GM21825 (cell line): ENCODE measurements around the gene TACO1.
A peak's percentile ranks its signal among the peaks of the same experiment; 100 is the strongest.

Experiments
- ATAC-seq: cut with Tn5 transposase; IDR thresholded peaks from one replicate; pipeline ENCODE4 v1.9.1; 2021; ENCODE audit warnings: mild to moderate bottlenecking, moderate library complexity; ENCODE audit not compliant: unreplicated experiment

Gene TACO1

GRCh38 chr17:63598281-63598680 is 2.4 kb upstream of the TACO1 start:
- ATAC-seq = no peak

GRCh38 chr17:63601439-63602371 is 1.0 kb downstream of the TACO1 start:
- ATAC-seq = no peak

GRCh38 chr17:63609816-63610573 is 9.3 kb downstream of the TACO1 start:
- no peak for ATAC-seq

GRCh38 chr17:63610854-63611253 is 10.2 kb downstream of the TACO1 start:
- no peak for ATAC-seq

- ATAC-seq = no peak
Observed at GRCh38 chr17:63611354-63611753, 10.7 kb downstream of the TACO1 start.

GRCh38 chr17:63613663-63614062 is 13.0 kb downstream of the TACO1 start:
- ATAC-seq = no peak

- no peak for ATAC-seq
Observed at GRCh38 chr17:63621229-63621683, 20.6 kb downstream of the TACO1 start.

- peak; percentile 92 for ATAC-seq
Observed at GRCh38 chr17:63621684-63622573, 21.2 kb downstream of the TACO1 start, which contains the start of gene MAP3K3. Gene MAP3K3, plus strand, starts transcription at chr17:63622417. Its CDS starts 343 bp downstream, at chr17:63622760.

- peak; percentile 31 for ATAC-seq
Observed at GRCh38 chr17:63622574-63623390, 22.1 kb downstream of the TACO1 start.

- no peak for ATAC-seq
Observed at GRCh38 chr17:63623786-63624530, 23.3 kb downstream of the TACO1 start.

GRCh38 chr17:63624531-63624880 is 23.8 kb downstream of the TACO1 start:
- ATAC-seq = no peak

GRCh38 chr17:63626551-63627180 is 26.0 kb downstream of the TACO1 start:
- ATAC-seq = no peak

- no peak for ATAC-seq
Observed at GRCh38 chr17:63629627-63630026, 28.9 kb downstream of the TACO1 start.

- ATAC-seq = no peak
Observed at GRCh38 chr17:63631062-63631461, 30.4 kb downstream of the TACO1 start.

- no peak for ATAC-seq
Observed at GRCh38 chr17:63631626-63632025, 30.9 kb downstream of the TACO1 start.

- ATAC-seq = no peak
Observed at GRCh38 chr17:63633742-63634141, 33.0 kb downstream of the TACO1 start.

GRCh38 chr17:63634163-63634562 is 33.5 kb downstream of the TACO1 start:
- ATAC-seq = no peak

GRCh38 chr17:63634816-63635215 is 34.1 kb downstream of the TACO1 start:
- ATAC-seq = no peak

- no peak for ATAC-seq
Observed at GRCh38 chr17:63635290-63635689, 34.6 kb downstream of the TACO1 start.
